Gastrocnemius medialis (tissue), 4 donors: ENCODE measurements around the gene ARHGAP12. TPM values are rescaled to one million over a fixed set of nuclear protein-coding genes. Genes with fewer than 3 reads are reported as not detected.

Experiments used
- ATAC-seq, 2 donors: fragments of 150-250 bp; one replicate each; pipeline ENCODE4 v1.9.1; 2016
- DNase-seq, 2 donors: peaks; one replicate each; pipeline ENCODE4 v3.0.0-alpha.2; 2019
- H3K27ac ChIP-seq, 4 donors: fragments of 200-600 bp; sonication (generic); 1 replicate in 1 of 4; 2 replicates in 3 of 4; pipeline ENCODE4 v1.5.1; 2016 to 2018; ENCODE audit warnings: mild to moderate bottlenecking in 2 of 4, moderate library complexity in 1 of 4
- H3K27me3 ChIP-seq, 3 donors: fragments of 200-600 bp; sonication (generic) in 2 of 3; 1 replicate in 1 of 3; 2 replicates in 2 of 3; pipeline versions ENCODE4 v1.5.1 to v1.6.0; 2016 to 2019; ENCODE audit warnings: mild to moderate bottlenecking in 1 of 3, moderate library complexity in 1 of 3
- H3K36me3 ChIP-seq, 2 donors: fragments of 200-600 bp; sonication (generic) in 1 of 2; one replicate each; pipeline ENCODE4 v1.5.1; 2017 to 2018
- H3K4me1 ChIP-seq, 2 donors: fragments of 200-600 bp; sonication (generic) in 1 of 2; one replicate each; pipeline ENCODE4 v1.5.1; 2016 to 2017; ENCODE audit warnings: mild to moderate bottlenecking in 2 of 2
- H3K4me3 ChIP-seq, 4 donors: fragments of 200-600 bp; sonication (generic) in 3 of 4; 1 replicate in 1 of 4; 2 replicates in 3 of 4; pipeline ENCODE4 v1.5.1; 2016 to 2019; ENCODE audit warnings: mild to moderate bottlenecking in 2 of 4
- H3K9me3 ChIP-seq, 3 donors: fragments of 200-600 bp; sonication (generic) in 2 of 3; 1 replicate in 1 of 3; 2 replicates in 2 of 3; pipeline ENCODE4 v1.5.1; 2016 to 2019
- POLR2A ChIP-seq, 2 donors: fragments of 450-650 bp; IDR thresholded peaks; one replicate each; pipeline ENCODE4 v1.6.1; 2017; ENCODE audit warnings: antibody characterized with exemption in 2 of 2, mild to moderate bottlenecking in 2 of 2, moderate library complexity in 2 of 2
- in situ Hi-C, 4 donors: fragments of 200-750 bp; cut with MboI; loops; one replicate each; pipeline versions ENCODE4 v1.15.0 to v1.8.0; 2017; ENCODE audit warnings: low sequenced_read_pairs in 4 of 4
- intact Hi-C: fragments of 100-400 bp; cut with DNase I; formaldehyde crosslinking; loops from one replicate; pipeline ENCODE4 v1.15.1; 2023; ENCODE audit warnings: low total_unique reads
- total RNA-seq, 4 donors: library from RNA; depleted of rRNA; stranded (reverse); fragments of >200 nt; gene quantifications; one replicate each; pipeline versions ENCODE4 v1.1.0 to v1.2.3, GENCODE V29; 2016
- TF ChIP-seq, protein P1 (sequence below), 5 experiments: fragments of 450-650 bp in 3 of 5; fragments of 200-600 bp in 2 of 5; sonication (generic) in 2 of 5; IDR thresholded peaks in 4 of 5; conservative IDR thresholded peaks in 1 of 5; 1 replicate in 4 of 5; 2 replicates in 1 of 5; pipeline ENCODE4 v1.5.1; 2016 to 2019; ENCODE audit warnings: antibody characterized with exemption in 5 of 5, mild to moderate bottlenecking in 3 of 5, moderate library complexity in 3 of 5

The ARHGAP12 gene
- total RNA-seq, 4 donors from 2014 or later, result 17.0 to 34.3 (median 21.6) TPM

DNA sequence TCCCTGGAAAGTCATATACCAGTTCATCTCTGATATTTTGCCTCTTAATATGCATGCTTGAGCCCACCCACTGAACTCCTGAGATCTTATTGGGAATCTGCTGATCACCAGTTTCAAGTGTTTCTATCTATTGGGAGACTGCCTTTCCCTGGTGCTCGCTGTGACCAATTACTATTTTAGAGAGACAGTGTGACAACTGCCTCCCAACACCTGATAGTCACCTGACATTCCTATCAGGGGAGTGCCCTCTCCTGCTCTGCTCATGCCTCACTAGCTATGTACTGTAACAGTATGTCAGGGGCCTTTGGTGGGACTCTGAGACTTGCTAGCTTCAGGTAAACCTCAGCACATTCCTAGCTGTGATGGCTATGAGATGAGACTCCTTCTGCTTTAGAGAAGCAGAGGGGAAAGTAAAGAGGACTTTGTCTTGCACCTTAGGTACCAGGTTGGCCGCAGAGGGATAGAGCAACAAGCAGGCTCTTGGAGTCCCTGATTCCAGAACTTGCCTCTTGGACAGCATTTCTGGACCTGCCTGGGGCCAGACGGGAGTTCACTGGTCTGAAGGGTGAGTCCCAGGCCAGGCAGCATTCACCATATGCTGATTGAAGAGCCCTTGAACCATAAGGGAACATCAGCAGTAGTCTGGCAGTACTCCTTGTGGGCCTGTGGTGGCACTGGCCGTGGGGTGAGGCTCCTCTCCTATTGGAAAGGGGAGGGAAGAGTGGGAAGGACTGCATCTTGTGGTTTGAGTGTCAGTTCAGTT, 34.4 kb upstream of the ARHGAP12 start:
- intact Hi-C loops (no loop called here), in situ Hi-C loops (no loop called here)
- H3K9me3 ChIP-seq, result no peaks in the 10 kb centered on the region
- no peak overlapping the region for H3K4me3 ChIP-seq
- H3K36me3 ChIP-seq, result no peaks in the 10 kb centered on the region
- no peak for DNase-seq
- H3K4me1 ChIP-seq, result no peaks in the 10 kb centered on the region
- no peak for ATAC-seq
- TF ChIP-seq, protein P1, sequence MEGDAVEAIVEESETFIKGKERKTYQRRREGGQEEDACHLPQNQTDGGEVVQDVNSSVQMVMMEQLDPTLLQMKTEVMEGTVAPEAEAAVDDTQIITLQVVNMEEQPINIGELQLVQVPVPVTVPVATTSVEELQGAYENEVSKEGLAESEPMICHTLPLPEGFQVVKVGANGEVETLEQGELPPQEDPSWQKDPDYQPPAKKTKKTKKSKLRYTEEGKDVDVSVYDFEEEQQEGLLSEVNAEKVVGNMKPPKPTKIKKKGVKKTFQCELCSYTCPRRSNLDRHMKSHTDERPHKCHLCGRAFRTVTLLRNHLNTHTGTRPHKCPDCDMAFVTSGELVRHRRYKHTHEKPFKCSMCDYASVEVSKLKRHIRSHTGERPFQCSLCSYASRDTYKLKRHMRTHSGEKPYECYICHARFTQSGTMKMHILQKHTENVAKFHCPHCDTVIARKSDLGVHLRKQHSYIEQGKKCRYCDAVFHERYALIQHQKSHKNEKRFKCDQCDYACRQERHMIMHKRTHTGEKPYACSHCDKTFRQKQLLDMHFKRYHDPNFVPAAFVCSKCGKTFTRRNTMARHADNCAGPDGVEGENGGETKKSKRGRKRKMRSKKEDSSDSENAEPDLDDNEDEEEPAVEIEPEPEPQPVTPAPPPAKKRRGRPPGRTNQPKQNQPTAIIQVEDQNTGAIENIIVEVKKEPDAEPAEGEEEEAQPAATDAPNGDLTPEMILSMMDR (IDR thresholded peaks at IDR 0.05 in 4 of 5, conservative IDR thresholded peaks at IDR 0.05 in 1 of 5), result no peak
- no peak for TF ChIP-seq POLR2A (IDR thresholded peaks at IDR 0.05)
- H3K27me3 ChIP-seq, result no peaks in the 10 kb centered on the region
- no peak overlapping the region for H3K27ac ChIP-seq

DNA sequence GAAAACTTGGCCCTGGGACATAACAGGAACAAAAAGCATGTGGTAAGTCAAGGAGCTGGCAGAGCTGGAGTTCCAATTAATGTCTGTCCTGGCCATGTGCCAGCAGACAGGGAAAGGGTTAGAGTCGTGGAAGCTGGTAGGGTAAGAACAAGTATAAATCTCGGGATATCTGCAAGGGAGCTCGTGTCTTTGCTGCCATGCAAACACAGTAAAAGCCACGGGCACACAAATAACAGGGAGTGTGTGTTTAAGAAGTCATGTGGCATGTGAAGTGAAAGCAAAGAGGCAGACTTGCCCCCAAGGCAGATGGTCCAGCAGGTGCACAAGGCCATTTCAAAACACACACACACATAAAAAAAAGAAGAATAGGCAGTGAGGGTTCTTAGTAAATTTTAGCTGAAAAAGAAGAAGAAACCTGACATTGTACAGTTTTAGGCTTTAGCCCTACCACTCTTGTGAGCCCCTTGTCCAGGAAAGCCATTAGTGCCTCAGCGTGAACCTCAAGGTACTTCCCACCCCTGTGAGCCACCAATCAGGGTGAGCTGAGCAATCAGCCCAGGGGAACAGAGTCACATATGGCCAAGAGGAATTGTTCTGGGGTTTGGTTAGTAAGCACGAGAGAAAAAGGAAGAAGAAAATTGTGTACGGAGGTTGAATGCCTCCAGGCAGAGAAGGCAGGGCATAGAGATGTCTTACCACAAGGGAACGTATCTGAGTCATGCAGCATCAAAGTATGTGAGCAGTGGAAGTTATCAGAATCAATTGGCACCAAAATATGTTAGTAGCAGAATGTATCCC, 32.8 kb upstream of the ARHGAP12 start:
- no peak for ATAC-seq
- H3K27ac ChIP-seq, result no peak overlapping the region
- intact Hi-C loops (no loop called here), in situ Hi-C loops (no loop called here)
- no peak for DNase-seq
- no peaks in the 10 kb centered on the region for H3K36me3 ChIP-seq
- no peaks in the 10 kb centered on the region for H3K9me3 ChIP-seq
- no peaks in the 10 kb centered on the region for H3K27me3 ChIP-seq
- no peak overlapping the region for H3K4me3 ChIP-seq
- TF ChIP-seq, protein P1 (IDR thresholded peaks at IDR 0.05 in 4 of 5, conservative IDR thresholded peaks at IDR 0.05 in 1 of 5), result no peak
- TF ChIP-seq POLR2A (IDR thresholded peaks at IDR 0.05), result no peak
- no peaks in the 10 kb centered on the region for H3K4me1 ChIP-seq

DNA sequence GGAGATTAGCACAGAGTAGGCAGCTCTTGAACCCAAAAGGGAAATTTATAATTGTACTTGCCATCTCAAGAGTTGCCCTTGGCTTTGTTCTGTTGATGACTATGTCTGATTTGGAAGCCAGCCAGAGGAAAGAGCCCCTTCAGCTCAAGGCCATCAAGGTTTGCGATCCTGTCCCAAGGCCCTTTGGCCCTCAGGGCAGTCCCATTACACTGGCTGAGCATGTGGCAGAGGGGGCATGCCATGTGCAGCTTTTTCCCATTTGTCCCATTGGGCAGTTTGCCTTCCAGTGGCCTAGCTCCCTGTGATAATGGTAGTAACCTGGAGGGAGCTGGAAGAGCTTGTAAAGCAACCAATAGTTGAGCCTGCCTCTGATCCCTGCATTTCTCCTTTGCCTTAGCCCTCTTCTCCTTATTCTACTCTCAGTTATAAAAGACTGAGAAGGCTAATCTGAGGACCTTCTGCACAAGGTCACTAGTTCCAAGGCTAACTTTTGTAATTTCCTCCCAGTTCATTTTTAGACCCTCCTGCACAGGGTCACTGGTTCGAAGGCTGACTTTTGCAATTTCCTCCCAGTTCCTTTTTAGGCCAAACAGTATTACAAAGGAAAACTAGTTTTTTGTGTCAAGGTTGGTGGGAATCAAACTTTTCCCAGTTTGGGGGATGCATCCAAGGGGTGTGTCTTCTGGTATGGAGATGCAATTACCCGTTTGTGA, 31.0 kb upstream of the ARHGAP12 start:
- no peak for TF ChIP-seq POLR2A (IDR thresholded peaks at IDR 0.05)
- TF ChIP-seq, protein P1 (IDR thresholded peaks at IDR 0.05 in 4 of 5, conservative IDR thresholded peaks at IDR 0.05 in 1 of 5), result no peak
- Histone ChIP-seq H3K4me1 (no peaks in the 10 kb centered on the region), H3K27ac (no peak overlapping the region), H3K9me3 (no peaks in the 10 kb centered on the region), H3K36me3 (no peaks in the 10 kb centered on the region), H3K27me3 (no peaks in the 10 kb centered on the region), H3K4me3 (no peak overlapping the region)
- intact Hi-C loops (no loop called here), in situ Hi-C loops (no loop called here)
- DNase-seq, result no peak
- no peak for ATAC-seq

DNA sequence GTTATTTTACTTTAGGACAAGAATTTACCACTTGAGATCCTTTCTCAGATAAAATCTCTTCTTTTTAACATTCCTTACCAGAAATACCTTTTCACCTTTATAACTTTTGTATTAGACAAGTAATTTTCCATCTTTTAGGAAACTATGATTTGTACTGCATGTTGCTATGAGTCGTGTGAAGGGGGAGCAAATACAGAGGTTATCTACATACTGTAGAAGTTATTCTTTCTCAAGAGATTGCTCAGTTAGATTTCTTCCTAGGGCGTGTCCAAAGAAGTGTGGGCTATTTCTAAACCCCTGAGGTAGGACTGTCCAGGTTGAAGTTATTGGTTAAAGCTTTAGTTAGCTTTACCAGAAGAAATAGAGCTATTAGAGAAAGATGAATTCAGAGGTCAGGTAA, 30.2 kb upstream of the ARHGAP12 start:
- in situ Hi-C loops (no loop called here), intact Hi-C loops (no loop called here)
- no peak overlapping the region for H3K27ac ChIP-seq
- TF ChIP-seq POLR2A (IDR thresholded peaks at IDR 0.05), result no peak
- TF ChIP-seq, protein P1 (IDR thresholded peaks at IDR 0.05 in 4 of 5, conservative IDR thresholded peaks at IDR 0.05 in 1 of 5), result no peak
- no peaks in the 10 kb centered on the region for H3K27me3 ChIP-seq
- H3K9me3 ChIP-seq, result no peaks in the 10 kb centered on the region
- ATAC-seq (no peak), DNase-seq (no peak)
- H3K4me1 ChIP-seq, result no peaks in the 10 kb centered on the region
- no peak overlapping the region for H3K4me3 ChIP-seq
- no peaks in the 10 kb centered on the region for H3K36me3 ChIP-seq
